Natural killer cell (primary cell): Measurements from ENCODE around the gene PPP5C. TPM values are rescaled to one million over a fixed set of nuclear protein-coding genes. Genes with fewer than 3 reads are reported as not detected.
A peak's percentile ranks its signal among the peaks of the same experiment; 100 is the strongest.

ENCODE experiments used
- ATAC-seq, 3 donors: fragments of 150-1000 bp in 2 of 3; fragments of 200-7000 bp in 1 of 3; cut with Tn5 transposase; 1 replicate in 1 of 3; 2 replicates in 2 of 3; pipeline ENCODE4 v1.10.0; 2021; ENCODE audit warnings: mild to moderate bottlenecking in 2 of 3, moderate library complexity in 2 of 3
- DNase-seq, 2 donors: peaks; one replicate each; pipeline versions ENCODE4 v3.0.0 to v3.0.0-alpha.2; 2013 to 2021; ENCODE audit warnings: mixed read lengths in 1 of 2
- H3K27ac ChIP-seq: one replicate; pipeline ENCODE4 v1.5.1; 2013; ENCODE audit warnings: mild to moderate bottlenecking, low read length
- H3K27me3 ChIP-seq: one replicate; pipeline ENCODE4 v1.6.1; 2013; ENCODE audit warnings: low read length; ENCODE audit not compliant: control insufficient read depth, insufficient read depth
- H3K36me3 ChIP-seq: one replicate; pipeline ENCODE4 v1.6.1; 2013; ENCODE audit warnings: low read length; ENCODE audit not compliant: control insufficient read depth, insufficient read depth
- H3K4me1 ChIP-seq: one replicate; pipeline ENCODE4 v1.6.1; 2013; ENCODE audit warnings: low read length; ENCODE audit not compliant: control insufficient read depth, insufficient read depth
- H3K4me3 ChIP-seq: one replicate; pipeline ENCODE4 v1.5.1; 2013; ENCODE audit warnings: low read length
- H3K9me3 ChIP-seq: one replicate; pipeline ENCODE4 v1.6.1; 2013; ENCODE audit warnings: low read length; ENCODE audit not compliant: control insufficient read depth, insufficient read depth
- H3K27ac Mint-ChIP-seq, 2 donors: one replicate each; pipeline ENCODE4 v1.8.0; 2022; ENCODE audit warnings: mild to moderate bottlenecking in 2 of 2, mixed read lengths in 2 of 2, moderate library complexity in 1 of 2
- H3K27me3 Mint-ChIP-seq, 2 donors: one replicate each; pipeline ENCODE4 v1.8.0; 2022; ENCODE audit warnings: low read depth in 2 of 2, mixed read lengths in 2 of 2
- H3K36me3 Mint-ChIP-seq: one replicate; pipeline ENCODE4 v1.8.0; 2022; ENCODE audit warnings: mixed read lengths
- H3K4me1 Mint-ChIP-seq, 2 donors: one replicate each; pipeline ENCODE4 v1.8.0; 2022; ENCODE audit warnings: mixed read lengths in 2 of 2
- H3K4me3 Mint-ChIP-seq: one replicate; pipeline ENCODE4 v1.8.0; 2022; ENCODE audit warnings: mild to moderate bottlenecking, moderate library complexity, mixed read lengths
- H3K9me3 Mint-ChIP-seq, 2 donors: one replicate each; pipeline ENCODE4 v1.8.0; 2022; ENCODE audit warnings: mixed read lengths in 2 of 2
- WGBS: methylation state at CpG from one replicate; pipeline ENCODE4 v1.1.7; 2013; ENCODE audit warnings: missing lambda C conversion rate; ENCODE audit not compliant: insufficient coverage; 5-methylcytosine and 5-hydroxymethylcytosine counted together
- intact Hi-C: fragments of 100-400 bp; cut with micrococcal nuclease; formaldehyde crosslinking; loops from one replicate; pipeline ENCODE4 v1.14.2; 2022
- total RNA-seq, 4 donors: library from RNA; stranded (reverse); fragments of 120-200 nt in 1 of 4; gene quantifications; one replicate each; pipeline versions ENCODE4 v1.2.3 to v1.2.4, GENCODE V29; 2013 to 2022
- TF ChIP-seq, protein P1 (sequence below): fragments of 200-600 bp; IDR thresholded peaks from one replicate; pipeline ENCODE4 v1.8.0; 2022; ENCODE audit warnings: antibody characterized with exemption

PPP5C gene
- total RNA-seq, 3 donors from 2014 or later (not counting 1 experiment from before 2014, with no cell fraction given), result 95.4 to 106 (median 98.4) TPM

DNA sequence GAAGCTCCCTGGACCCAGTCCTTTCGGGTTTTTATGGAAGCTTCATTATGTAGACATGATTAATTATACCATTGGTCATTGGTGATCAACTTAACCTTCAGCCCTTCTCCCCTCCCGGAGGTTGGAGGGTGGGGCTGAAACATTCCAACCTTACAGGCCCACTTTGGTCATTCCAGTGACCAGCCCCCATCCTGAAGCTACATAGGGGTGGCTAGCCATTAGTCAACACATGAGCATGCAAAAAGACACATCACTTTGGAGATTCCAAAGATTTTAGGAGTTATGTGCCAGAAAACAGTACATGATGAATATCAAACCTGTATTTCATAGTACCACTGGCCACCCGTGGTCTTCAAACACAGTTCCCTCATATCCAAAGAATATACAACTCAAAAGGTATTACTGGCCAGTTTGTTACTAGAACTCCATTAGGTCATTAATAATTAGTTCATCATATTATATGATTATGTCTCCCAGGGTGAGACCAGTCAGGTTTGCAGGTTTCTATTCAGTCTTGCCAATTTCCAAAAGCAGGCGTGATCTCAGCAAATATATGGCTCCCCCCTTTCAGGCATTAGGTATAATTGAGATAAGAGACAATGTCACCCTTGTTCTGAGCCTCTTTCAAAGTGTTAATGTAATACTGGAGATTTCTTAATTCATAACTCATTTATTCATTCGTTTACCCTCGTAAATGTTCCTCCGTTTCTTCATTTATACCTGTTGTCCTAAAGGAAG is 11.1 kb downstream of the PPP5C start:
- no peaks in the 10 kb centered on the region for H3K27me3 Mint-ChIP-seq
- H3K4me3 ChIP-seq, result no peak overlapping the region
- H3K27me3 ChIP-seq, result no peaks in the 10 kb centered on the region
- no peaks in the 10 kb centered on the region for H3K9me3 Mint-ChIP-seq
- H3K9me3 ChIP-seq, result no peaks in the 10 kb centered on the region
- peak overlapping the region; percentile 17 to 84 for H3K27ac Mint-ChIP-seq
- H3K27ac ChIP-seq, result no peak overlapping the region
- H3K4me3 Mint-ChIP-seq, result no peak overlapping the region
- ATAC-seq (no peak), DNase-seq (no peak)
- TF ChIP-seq, protein P1, sequence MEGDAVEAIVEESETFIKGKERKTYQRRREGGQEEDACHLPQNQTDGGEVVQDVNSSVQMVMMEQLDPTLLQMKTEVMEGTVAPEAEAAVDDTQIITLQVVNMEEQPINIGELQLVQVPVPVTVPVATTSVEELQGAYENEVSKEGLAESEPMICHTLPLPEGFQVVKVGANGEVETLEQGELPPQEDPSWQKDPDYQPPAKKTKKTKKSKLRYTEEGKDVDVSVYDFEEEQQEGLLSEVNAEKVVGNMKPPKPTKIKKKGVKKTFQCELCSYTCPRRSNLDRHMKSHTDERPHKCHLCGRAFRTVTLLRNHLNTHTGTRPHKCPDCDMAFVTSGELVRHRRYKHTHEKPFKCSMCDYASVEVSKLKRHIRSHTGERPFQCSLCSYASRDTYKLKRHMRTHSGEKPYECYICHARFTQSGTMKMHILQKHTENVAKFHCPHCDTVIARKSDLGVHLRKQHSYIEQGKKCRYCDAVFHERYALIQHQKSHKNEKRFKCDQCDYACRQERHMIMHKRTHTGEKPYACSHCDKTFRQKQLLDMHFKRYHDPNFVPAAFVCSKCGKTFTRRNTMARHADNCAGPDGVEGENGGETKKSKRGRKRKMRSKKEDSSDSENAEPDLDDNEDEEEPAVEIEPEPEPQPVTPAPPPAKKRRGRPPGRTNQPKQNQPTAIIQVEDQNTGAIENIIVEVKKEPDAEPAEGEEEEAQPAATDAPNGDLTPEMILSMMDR, result no peak
- peaks cover 60% of the 10 kb centered on the region for H3K4me1 ChIP-seq
- H3K4me1 Mint-ChIP-seq, result peaks cover 32 to 61% of the 10 kb centered on the region in 2 donors
- H3K36me3 Mint-ChIP-seq, result no peaks in the 10 kb centered on the region
- 95% methylated on average over 6 of the region's 7 CpGs for WGBS
- H3K36me3 ChIP-seq, result peaks cover 35% of the 10 kb centered on the region
- intact Hi-C loops, result no loop called here

DNA sequence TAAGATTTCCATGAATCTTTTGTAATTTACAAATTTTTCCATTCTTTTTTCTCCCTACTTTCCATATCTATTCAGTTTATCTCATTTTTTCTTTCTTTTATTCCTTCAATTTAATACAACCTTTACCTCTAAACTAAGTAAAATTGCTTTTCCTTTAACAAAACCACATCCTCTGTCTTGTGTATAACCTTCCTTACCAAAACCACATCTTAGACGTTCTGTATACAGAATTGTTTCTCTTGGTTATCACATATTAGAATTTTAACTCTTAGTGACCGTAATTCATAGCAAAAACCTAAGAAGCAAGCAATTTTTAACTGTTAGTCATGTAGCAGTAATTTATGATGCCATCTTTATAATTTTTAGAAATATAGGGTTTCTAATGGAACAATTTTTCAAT is 15.0 kb downstream of the PPP5C start:
- Histone ChIP-seq H3K27ac (no peak overlapping the region), H3K36me3 (peaks cover 28% of the 10 kb centered on the region), H3K9me3 (no peaks in the 10 kb centered on the region), H3K4me3 (peak overlapping the region; percentile 1), H3K4me1 (peaks cover 46% of the 10 kb centered on the region), H3K27me3 (no peaks in the 10 kb centered on the region)
- peak in 1 of 2 donors; percentile 67 for DNase-seq
- H3K4me1 Mint-ChIP-seq, result peaks cover 46 to 52% of the 10 kb centered on the region in 2 donors
- peak; percentile 74 to 87 (median 75) for ATAC-seq
- TF ChIP-seq, protein P1, result no peak
- no peaks in the 10 kb centered on the region for H3K9me3 Mint-ChIP-seq
- no peaks in the 10 kb centered on the region for H3K27me3 Mint-ChIP-seq
- H3K36me3 Mint-ChIP-seq, result no peaks in the 10 kb centered on the region
- WGBS, result no CpG with 5 or more reads among the region's 2 CpGs
- intact Hi-C loops, result loop anchor here (5.0 kb wide), 1 partner anchor 95 kb away; no protein-coding TSS in a partner anchor
- peak overlapping the region; percentile 27 to 85 for H3K27ac Mint-ChIP-seq
- peak overlapping the region; percentile 92 for H3K4me3 Mint-ChIP-seq

DNA sequence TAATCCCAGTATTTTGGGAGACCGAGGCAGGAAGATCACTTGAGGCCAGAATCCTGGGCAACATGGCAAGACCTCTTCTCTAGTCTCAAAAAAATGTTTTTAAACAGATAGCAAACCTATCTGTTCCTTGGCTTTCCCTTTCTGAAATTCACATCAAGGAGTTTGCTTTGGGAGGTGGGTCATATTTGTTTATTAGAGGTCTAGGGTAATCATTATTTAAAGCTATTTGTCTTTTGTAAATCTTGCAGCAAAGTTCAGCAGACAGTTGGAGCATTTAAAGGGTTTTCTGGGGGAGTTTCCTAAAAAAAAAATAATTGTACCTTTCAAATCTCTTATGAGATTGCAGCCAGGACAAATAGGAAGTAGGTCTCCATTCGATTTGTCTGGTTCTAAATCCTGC is 17.5 kb downstream of the PPP5C start:
- H3K4me1 Mint-ChIP-seq, result peaks cover 50 to 53% of the 10 kb centered on the region in 2 donors
- WGBS, result 100% methylated on average over 2 of the region's 2 CpGs
- intact Hi-C loops, result loop anchor here (2.0 to 5.0 kb wide), 2 partner anchors 14 to 97 kb away; no protein-coding TSS in a partner anchor
- no peaks in the 10 kb centered on the region for H3K9me3 ChIP-seq
- TF ChIP-seq, protein P1, result no peak
- H3K27me3 Mint-ChIP-seq, result no peaks in the 10 kb centered on the region
- DNase-seq, result no peak
- ATAC-seq, result no peak
- peaks cover 41% of the 10 kb centered on the region for H3K4me1 ChIP-seq
- no peak overlapping the region for H3K4me3 Mint-ChIP-seq
- H3K36me3 Mint-ChIP-seq, result no peaks in the 10 kb centered on the region
- no peak overlapping the region for H3K27ac ChIP-seq
- no peak overlapping the region for H3K4me3 ChIP-seq
- no peaks in the 10 kb centered on the region for H3K9me3 Mint-ChIP-seq
- no peak overlapping the region for H3K27ac Mint-ChIP-seq
- H3K27me3 ChIP-seq, result no peaks in the 10 kb centered on the region
- peaks cover 32% of the 10 kb centered on the region for H3K36me3 ChIP-seq
